DLD1 (cell line): Measurements from ENCODE around the gene CLHC1.
"Not testable (repeated sequence)": the region's sequence is repeated elsewhere in the genome, so short reads cannot be mapped to it uniquely, and the experiment has no call there.

ENCODE experiments used
- in situ Hi-C: cut with HindIII; loops from 2 replicates; pipeline ENCODE4 v1.10.0; 2017; ENCODE audit warnings: low sequenced_read_pairs

CLHC1 gene

DNA sequence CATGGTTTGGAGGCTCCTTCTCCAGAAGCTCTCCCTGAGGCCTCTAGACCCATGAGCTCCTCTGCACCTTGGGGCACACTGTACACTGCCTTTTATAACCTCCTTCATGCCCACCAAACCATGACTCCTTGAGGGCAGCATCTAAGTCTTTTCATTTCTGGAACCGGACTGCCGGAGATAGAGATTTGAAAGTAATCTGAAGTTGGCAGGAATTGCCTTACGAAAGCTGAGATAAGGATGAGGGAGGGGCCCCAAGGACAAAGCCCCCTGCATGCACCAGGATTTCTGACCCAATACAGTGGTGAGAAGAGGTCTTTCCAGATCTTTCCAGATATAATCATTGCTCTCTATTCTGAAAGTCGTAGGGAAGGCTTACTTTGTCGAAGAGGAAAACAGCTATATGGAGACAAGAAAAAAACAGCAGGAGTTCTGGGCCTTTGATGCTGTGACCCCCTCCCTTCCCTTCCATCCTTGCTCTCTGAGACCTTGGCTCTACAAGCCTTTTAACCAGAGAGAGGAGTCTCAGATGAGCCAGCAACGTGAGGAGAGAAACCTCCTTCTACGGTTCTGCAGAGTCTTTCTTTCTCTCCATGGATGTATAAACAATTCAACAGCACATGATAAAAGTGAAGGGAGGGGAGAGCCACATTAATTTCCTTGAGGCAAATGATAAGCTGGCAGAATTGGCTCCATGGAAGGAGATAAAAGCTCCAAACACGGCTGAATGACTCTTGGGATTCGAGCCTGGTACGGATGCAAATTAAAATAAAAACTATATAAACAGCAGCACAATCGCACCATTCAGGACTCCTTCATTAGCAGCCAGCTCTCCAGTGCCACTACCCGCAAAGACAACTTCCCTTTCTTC, 93.8 kb downstream of the CLHC1 start:
- in situ Hi-C loops: no loop called here

DNA sequence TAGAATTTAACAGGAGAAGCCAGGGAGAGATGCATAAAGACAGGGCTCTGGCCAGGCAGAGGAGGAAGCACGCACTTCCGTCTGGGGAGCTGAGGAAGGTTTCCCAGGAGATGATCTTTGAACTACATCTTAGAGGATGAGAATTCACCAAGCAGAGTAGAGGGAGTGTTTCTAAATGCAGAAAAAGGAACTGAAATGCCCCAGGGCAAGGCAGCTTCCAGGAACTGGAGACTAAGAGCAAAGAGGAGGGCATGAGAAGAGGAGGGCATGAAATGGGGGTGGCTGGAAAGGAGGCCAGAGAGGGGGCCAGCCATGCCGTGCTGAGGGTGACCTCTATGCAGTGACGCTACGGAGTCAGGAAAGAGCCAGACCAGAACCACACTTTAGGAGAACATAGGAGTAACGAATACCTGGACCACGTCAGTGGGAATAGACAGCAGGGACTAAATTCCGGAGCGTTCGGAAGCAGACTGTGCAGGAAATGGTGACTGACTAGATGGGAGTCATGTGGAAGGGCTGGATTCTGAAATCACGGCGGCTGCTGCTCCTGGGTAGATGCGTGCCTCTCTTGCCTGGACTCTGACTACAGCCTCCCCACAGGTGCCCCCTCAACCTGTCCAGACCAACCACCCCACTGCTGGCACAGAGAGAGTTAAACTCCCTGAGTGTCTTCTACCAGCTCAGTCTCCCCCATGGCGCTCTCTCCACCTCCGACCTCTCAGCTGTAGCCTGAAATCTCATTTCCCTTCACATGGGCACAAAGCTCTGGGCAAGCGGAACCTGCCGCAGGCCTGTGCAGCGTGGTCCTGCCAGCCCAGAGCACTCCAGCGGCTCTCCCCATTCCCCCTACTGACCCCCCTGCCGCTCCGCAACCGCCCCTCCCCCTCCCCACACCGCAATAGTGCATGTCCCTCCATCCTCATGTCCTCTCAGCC, 94.8 kb downstream of the CLHC1 start:
- in situ Hi-C loops: no loop called here

DNA sequence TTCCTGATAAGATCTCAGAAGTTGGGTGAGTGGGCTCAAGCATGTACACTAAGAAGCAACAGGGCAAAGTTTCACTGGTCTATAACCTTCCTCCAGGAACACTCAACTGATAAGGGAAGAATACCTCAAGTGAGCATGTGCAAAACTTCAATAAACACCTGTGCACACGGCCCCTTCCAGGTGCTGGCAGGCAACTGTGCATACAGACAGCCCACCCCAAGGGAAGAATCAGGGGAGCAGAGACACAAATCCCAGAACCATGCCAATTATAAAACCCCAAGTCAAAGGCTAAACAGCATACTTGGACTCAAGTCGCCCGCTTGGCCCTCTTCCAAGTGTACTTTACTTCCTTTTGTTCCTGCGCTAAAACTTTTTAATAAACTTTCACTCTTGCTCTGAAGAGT, 96.0 kb downstream of the CLHC1 start:
- in situ Hi-C loops: no loop called here

DNA sequence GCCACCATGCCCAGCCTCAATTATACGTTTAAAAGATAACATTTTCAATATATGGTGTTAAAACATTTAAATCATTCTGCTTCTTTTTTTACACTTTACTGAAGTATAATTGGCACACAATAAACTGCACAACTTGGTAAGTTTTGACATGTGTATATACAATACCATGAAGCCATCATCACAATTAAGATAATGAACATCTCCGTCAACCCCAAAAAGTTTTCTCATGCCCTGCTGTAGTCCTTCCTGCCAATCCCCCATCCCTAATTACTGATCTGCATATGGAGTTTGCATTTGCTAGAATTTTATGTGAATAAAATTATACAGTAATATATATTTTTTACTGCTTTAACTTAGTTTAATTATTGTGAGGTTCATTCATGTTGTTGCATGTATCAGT, 96.6 kb downstream of the CLHC1 start:
- in situ Hi-C loops: no loop called here

DNA sequence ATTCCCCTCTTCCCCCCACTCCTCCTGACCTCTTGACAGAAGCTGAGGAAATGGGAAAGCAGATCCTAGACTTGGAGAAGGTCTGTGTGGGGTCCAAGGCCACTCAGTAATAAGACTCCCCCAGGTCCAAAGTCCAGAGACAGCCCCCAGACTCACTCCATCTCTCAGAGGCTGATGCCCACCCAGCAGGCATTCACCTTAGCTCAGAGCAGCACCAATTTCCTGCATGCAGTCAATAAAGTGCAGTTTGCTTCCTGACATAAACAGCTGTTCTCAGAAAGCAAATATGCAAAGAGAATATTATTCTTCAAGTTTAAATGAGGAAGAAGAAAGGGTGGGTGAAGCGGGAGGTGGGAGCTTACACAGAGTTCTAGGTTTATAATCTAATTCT, 97.8 kb downstream of the CLHC1 start:
- in situ Hi-C loops: no loop called here

DNA sequence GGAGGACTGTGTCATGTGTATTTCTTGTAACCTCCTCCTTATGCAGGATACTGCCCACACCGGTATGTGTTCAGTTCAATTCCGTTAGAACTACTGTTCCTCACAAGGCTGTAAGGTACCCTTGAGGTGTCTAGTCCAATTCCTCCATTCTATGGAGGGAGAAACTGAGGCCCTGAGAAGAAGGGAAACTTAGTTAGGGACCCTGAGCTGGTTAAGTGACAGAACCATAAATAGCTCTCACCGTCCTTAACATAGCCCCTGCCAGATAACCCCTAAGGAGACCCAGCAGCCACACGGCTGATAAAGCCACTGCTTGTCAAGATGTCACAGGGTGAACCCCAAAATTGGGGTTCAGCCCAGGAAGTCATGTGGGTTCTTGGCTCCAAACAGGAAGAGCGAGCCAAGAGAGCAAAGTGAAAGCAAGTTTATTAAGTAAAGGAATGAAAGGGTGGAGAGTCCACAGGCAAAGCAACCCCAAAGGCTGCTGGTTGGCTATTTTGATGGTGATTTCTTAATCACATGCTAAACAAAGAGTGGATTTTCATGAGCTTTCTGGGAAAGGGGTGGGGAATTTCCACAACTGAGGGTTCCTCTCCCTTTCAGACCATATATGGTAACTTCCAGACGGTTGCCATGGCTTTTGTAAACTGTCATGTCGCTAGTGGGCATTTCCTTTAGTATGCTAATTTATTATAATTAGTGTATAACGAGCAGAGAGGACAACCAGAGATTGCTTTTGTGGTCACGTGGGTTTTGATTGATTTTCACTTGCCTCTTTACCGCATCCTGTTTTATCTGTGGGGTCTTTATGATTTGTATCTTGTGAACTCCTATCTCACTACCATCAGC, 98.4 kb downstream of the CLHC1 start:
- in situ Hi-C loops: no loop called here

DNA sequence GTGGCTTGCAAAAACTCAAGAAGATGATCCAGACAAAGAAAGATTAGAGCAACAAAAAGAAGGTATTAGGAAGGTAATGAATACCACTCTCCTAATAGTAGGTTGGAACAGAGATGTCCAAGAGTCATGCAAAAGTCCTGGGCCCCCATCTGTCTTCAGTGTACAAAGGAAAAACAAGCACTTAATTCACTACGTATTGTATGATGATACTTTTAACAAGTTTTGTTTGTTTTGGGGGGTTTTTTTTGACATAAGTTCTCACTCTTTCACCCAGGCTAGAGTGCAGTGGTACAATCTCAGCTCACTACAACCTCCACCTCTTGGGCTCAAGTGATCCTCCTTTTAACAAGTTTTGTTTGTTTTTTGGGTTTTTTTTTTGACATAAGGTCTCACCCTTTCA, 101.2 kb downstream of the CLHC1 start:
- in situ Hi-C loops: no loop called here

DNA sequence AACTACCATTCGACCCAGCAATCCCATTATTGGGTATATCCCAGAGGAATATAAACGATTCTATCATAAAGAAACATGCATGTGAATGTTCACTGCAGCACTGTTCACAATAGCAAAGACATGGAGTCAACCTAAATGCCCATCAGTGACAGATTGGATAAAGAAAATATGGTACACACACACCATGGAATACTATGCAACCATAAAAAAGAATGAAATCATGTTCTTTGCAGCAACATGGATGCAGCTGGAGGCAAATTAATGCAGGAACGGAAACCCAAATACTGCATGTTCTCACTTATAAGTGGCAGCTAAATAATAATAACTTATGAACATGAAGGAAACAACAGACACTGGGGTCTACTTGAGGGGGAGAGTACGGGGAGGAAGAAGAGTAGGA, 105.5 kb downstream of the CLHC1 start:
- in situ Hi-C loops: not testable (repeated sequence)
